Esophagus squamous epithelium (tissue), 5 donors: Measurements from ENCODE around the gene WASHC2A. TPM values are rescaled to one million over a fixed set of nuclear protein-coding genes. Genes with fewer than 3 reads are reported as not detected.
"Not testable (repeated sequence)": the region's sequence is repeated elsewhere in the genome, so short reads cannot be mapped to it uniquely, and the experiment has no call there.

ENCODE experiments used
- DNase-seq: peaks from one replicate; lab custom pipeline; 2025; lab: John Stamatoyannopoulos, UW
- H3K27ac ChIP-seq, 4 donors: fragments of 200-600 bp; sonication (generic); one replicate each; pipeline ENCODE4 v1.5.1; 2016 to 2019; ENCODE audit warnings: mild to moderate bottlenecking in 1 of 4
- H3K27me3 ChIP-seq, 4 donors: fragments of 200-600 bp; sonication (generic); 1 replicate in 3 of 4; 2 replicates in 1 of 4; pipeline versions ENCODE4 v1.5.1 to v1.6.0; 2017 to 2021; ENCODE audit warnings: antibody characterized with exemption in 1 of 4
- H3K36me3 ChIP-seq, 3 donors: fragments of 200-600 bp; sonication (generic); one replicate each; pipeline ENCODE4 v1.5.1; 2016 to 2019
- H3K4me1 ChIP-seq, 3 donors: fragments of 200-600 bp; sonication (generic); one replicate each; pipeline ENCODE4 v1.5.1; 2017 to 2019
- H3K4me3 ChIP-seq, 4 donors: fragments of 200-600 bp; sonication (generic); 1 replicate in 3 of 4; 2 replicates in 1 of 4; pipeline ENCODE4 v1.5.1; 2016 to 2019; ENCODE audit warnings: mild to moderate bottlenecking in 2 of 4, moderate library complexity in 1 of 4
- H3K9me3 ChIP-seq, 3 donors: fragments of 200-600 bp; sonication (generic); one replicate each; pipeline ENCODE4 v1.5.1; 2016 to 2019
- POLR2A ChIP-seq, 4 donors: fragments of 450-650 bp; IDR thresholded peaks; one replicate each; pipeline ENCODE4 v1.6.1; 2017; ENCODE audit warnings: antibody characterized with exemption in 4 of 4, mild to moderate bottlenecking in 4 of 4, moderate library complexity in 3 of 4
- WGBS, 2 donors: methylation state at CpG; one replicate each; pipeline ENCODE4 v1.1.5; 2018; 5-methylcytosine and 5-hydroxymethylcytosine counted together
- intact Hi-C: fragments of 100-400 bp; cut with DNase I; formaldehyde crosslinking; loops from one replicate; pipeline ENCODE4 v1.15.0; 2022
- total RNA-seq, 4 donors: library from RNA; depleted of rRNA; stranded (reverse); fragments of >200 nt; gene quantifications; one replicate each; pipeline ENCODE4 v1.1.0, GENCODE V29; 2016
- TF ChIP-seq, protein P1 (sequence below), 6 experiments: fragments of 450-650 bp in 4 of 6; fragments of 200-600 bp in 2 of 6; sonication (generic) in 2 of 6; IDR thresholded peaks; one replicate each; pipeline ENCODE4 v1.5.1; 2016 to 2019; ENCODE audit warnings: antibody characterized with exemption in 6 of 6, mild to moderate bottlenecking in 4 of 6, moderate library complexity in 4 of 6
- donor health status: DM: yes; HTN: yes; CAD: no.

The WASHC2A gene
- total RNA-seq, 4 donors from 2014 or later, result 19.7 to 30.9 (median 24.4) TPM

DNA sequence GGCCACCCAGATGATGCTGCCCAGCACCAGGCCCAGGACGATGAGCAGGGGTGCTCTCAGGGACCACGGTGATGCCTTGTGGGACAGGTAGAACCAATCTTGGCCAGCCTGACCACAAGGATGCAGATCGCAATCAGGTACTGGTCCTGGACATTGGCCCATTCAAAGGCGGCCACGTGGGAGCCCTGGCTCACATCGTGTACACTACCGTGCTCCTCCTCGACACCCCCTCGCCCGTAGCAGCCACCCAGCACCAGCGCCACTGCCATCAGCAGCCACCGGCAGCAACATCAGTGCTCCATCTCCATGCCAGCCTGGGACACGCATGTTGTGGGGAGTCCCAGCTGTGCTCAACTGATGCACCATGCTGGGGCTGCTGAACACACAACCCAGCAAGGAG, 40.6 kb upstream of the WASHC2A start:
- no peak overlapping the region for H3K27ac ChIP-seq
- WGBS, 2 donors, result 87 to 95% methylated on average over 6 to 12 of the region's 13 CpGs
- DNase-seq, result no peak
- intact Hi-C loops, result no loop called here
- TF ChIP-seq, protein P1, sequence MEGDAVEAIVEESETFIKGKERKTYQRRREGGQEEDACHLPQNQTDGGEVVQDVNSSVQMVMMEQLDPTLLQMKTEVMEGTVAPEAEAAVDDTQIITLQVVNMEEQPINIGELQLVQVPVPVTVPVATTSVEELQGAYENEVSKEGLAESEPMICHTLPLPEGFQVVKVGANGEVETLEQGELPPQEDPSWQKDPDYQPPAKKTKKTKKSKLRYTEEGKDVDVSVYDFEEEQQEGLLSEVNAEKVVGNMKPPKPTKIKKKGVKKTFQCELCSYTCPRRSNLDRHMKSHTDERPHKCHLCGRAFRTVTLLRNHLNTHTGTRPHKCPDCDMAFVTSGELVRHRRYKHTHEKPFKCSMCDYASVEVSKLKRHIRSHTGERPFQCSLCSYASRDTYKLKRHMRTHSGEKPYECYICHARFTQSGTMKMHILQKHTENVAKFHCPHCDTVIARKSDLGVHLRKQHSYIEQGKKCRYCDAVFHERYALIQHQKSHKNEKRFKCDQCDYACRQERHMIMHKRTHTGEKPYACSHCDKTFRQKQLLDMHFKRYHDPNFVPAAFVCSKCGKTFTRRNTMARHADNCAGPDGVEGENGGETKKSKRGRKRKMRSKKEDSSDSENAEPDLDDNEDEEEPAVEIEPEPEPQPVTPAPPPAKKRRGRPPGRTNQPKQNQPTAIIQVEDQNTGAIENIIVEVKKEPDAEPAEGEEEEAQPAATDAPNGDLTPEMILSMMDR (IDR thresholded peaks at IDR 0.05), result no peak
- TF ChIP-seq POLR2A (IDR thresholded peaks at IDR 0.05), result no peak
- H3K9me3 ChIP-seq, result no peaks in the 10 kb centered on the region
- H3K4me3 ChIP-seq, result no peak overlapping the region
- peaks cover 0 to 31% (median 0%) of the 10 kb centered on the region in 4 donors for H3K27me3 ChIP-seq
- H3K4me1 ChIP-seq, result no peaks in the 10 kb centered on the region
- no peaks in the 10 kb centered on the region for H3K36me3 ChIP-seq

DNA sequence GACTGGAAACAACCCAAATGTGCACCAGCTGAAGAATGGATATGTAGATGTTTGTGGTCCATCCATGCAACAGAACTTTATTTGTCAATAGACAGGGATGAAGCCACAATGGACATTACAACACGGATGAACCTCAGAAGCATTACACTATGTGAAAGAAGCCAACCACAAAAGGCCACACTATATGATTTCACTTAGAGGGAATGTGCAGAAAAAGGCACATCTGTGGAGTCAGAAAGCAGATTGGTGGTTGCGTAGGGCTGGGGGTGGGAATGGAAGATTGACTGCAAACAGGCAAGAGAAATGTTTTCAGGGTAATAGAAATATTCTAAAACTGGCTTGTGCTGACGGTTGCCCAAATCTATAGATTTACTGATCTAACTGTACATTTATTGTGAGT, 34.3 kb upstream of the WASHC2A start:
- Histone ChIP-seq H3K36me3 (no peaks in the 10 kb centered on the region), H3K4me1 (no peaks in the 10 kb centered on the region), H3K27ac (no peak overlapping the region), H3K9me3 (no peaks in the 10 kb centered on the region), H3K27me3 (no peaks in the 10 kb centered on the region), H3K4me3 (no peak overlapping the region)
- DNase-seq, result no peak
- intact Hi-C loops, result no loop called here
- WGBS, 2 donors, result 60 to 61% methylated on average over 3 of the region's 3 CpGs
- no peak for TF ChIP-seq POLR2A (IDR thresholded peaks at IDR 0.05)
- TF ChIP-seq, protein P1 (IDR thresholded peaks at IDR 0.05), result no peak

DNA sequence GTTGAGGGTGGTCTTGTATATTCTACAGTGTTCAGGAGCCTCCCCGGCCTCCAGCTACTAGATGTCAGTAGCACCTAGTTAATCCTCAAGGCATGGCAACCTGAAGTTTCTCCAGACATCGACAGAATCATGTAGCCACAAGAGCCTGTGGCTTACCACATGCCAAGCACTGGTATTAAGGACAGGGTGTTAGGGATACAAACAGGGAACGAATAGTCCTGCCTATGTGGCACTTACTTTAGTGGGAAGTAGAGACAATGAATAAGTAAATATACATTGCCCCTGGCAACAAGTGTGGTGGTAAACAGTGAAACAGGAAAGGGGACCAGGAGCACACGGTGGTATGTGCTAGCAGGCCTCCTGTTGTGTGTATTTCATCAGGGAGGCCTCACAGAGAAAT, 32.4 kb upstream of the WASHC2A start:
- H3K27ac ChIP-seq, H3K4me1 ChIP-seq, DNase-seq, intact Hi-C loops, H3K27me3 ChIP-seq, H3K9me3 ChIP-seq, H3K36me3 ChIP-seq, H3K4me3 ChIP-seq: not testable (repeated sequence)
- 13 to 36% methylated on average over 1 to 3 of the region's 4 CpGs for WGBS, 2 donors

DNA sequence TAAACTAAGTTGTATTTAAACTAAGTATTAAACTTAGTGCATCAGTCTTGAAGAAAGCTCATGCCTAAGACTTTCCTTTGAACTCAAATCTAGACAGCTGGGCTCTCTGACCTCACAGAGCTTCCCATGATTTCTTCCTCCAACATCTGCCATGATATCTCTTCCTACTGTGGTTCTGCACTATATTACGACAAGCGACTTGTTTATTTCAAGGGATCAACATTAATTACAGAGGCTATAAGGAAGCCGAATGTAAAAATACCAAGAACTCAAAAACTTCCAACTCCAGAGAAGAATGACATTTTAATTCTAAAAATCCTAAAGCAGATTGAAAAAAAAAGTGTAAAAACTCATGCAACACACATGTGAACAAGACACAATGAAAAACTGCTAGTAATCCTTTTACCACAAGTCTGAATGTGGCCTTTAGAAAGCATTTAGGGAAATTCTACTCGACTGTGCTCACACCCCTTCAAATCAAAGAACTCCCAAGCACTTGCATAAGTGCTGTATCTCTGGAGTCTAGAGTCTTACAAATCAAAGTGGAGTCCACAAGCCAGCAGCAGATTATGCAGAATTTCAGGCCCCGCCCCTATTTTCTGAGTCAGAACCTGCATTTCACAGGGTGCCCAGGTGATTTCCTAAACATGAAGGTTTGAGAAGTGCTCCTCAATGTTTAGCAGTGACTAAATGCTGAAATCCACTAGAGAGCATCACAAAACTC, 22.7 kb upstream of the WASHC2A start:
- DNase-seq, result no peak
- intact Hi-C loops, result no loop called here
- 51 to 57% methylated on average over 5 of the region's 5 CpGs for WGBS, 2 donors
- no peak overlapping the region for H3K27ac ChIP-seq
- no peaks in the 10 kb centered on the region for H3K27me3 ChIP-seq
- no peaks in the 10 kb centered on the region for H3K9me3 ChIP-seq
- TF ChIP-seq, protein P1 (IDR thresholded peaks at IDR 0.05), result no peak
- TF ChIP-seq POLR2A (IDR thresholded peaks at IDR 0.05), result no peak
- no peak overlapping the region for H3K4me3 ChIP-seq
- H3K4me1 ChIP-seq, result no peaks in the 10 kb centered on the region
- H3K36me3 ChIP-seq, result no peaks in the 10 kb centered on the region

DNA sequence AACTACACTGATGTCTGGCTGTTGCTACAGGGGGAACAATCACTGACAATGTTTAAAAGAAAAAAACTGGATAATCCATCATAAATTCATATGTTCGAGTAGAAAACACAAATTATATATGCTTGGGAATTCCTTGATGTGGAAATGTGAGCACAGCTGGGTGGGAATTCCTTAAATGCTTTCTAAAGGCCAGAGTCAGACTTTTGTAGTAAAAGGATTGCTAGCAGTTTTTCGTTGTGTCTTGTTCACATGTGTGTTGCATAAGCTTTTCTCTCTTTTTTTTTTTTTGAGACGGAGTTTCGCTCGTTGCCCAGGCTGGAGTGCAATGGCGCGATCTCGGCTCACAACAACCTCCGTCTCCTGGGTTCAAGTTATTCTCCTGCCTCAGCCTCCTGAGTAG, 21.3 kb upstream of the WASHC2A start:
- intact Hi-C loops, H3K9me3 ChIP-seq, DNase-seq, H3K4me3 ChIP-seq, H3K27me3 ChIP-seq, H3K27ac ChIP-seq, H3K4me1 ChIP-seq, H3K36me3 ChIP-seq: not testable (repeated sequence)
- WGBS, 2 donors, result 75 to 85% methylated on average over 9 of the region's 9 CpGs

DNA sequence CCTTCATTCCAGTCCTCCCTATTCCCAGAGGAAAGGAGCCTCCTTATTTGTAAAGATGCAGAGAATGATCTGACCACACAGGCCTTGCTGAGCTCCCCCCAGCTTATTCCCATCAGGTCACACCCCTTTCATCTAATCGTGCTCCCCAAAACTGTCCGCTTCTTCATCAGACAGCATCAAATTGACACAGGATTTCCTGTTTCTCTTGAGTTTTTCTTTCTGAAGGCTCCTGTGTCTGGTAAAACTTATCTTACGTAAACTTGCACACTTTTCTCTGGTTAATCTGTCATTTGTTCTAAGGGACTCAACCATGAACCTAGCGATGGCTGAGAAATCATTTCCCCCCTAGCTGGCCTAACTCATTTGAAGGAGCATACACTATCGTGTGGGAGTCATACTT, 20.2 kb upstream of the WASHC2A start:
- H3K4me3 ChIP-seq, DNase-seq, H3K27me3 ChIP-seq, H3K36me3 ChIP-seq, H3K27ac ChIP-seq, intact Hi-C loops, H3K9me3 ChIP-seq, H3K4me1 ChIP-seq: not testable (repeated sequence)
- 58 to 60% methylated on average over 5 of the region's 5 CpGs for WGBS, 2 donors

DNA sequence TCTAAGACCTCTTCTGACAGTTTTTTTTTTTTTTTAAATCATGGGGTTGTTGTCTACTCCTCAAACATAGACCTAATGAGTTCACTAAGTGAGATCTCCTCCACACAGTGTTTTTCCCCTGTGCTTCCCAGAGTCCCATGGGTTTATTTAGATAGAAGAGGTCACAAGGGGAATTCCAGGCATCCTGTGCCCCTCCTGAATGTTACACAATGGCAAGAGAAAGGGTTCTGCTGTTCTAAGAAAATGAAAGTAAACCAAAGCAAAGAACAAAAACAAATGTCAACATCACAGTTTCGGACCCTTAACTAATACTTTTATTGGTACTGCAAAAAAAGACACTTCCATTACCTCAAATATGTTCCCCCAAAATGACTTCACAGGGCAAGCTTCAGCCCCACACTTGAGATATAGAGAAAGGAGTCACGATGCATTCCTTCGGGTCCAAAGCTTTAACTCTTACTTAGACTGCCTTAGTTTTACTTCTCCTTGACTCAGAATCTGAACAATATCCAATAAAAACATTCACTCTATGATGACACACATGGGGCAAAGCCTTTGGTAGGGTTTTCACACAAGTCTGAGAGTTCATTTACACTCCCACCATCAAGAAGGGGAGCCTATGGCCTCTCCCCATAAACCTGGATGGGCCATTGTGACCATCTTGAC, 15.6 kb upstream of the WASHC2A start:
- H3K27ac ChIP-seq, result peak overlapping the region in 1 of 4 donors; percentile 34
- H3K36me3 ChIP-seq, H3K9me3 ChIP-seq, H3K27me3 ChIP-seq, H3K4me1 ChIP-seq, DNase-seq, intact Hi-C loops: not testable (repeated sequence)
- WGBS, 2 donors, result 42 to 77% methylated on average over 3 of the region's 3 CpGs
- H3K4me3 ChIP-seq, result peak overlapping the region in 1 of 4 donors; percentile 21

DNA sequence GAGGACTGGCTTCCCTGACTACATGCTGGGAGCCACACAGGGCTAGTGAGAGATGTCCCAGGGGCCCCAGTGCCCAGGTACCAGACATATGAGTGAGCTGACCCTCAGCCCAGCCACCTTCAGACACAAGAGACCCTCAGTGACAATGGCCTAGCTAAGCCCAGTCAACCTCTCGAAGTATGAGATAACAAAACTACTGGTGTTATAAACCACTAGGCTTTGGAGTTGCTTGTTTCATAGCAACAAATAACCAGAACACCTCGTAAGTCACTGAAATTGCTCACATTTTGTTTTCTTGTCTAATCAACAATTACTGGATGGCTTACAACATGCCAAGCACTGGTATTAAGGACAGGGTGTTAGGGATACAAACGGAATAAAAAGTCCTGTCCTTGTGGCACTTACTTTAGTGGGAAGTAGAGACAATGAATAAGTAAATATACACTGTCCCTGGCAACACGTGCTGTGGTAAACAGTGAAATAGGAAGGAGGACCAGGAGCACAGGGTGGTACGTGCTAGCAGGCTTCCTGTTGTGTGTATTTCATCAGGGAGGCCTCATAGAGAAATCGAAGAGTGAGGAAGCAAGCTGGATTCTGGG, 14.9 kb upstream of the WASHC2A start:
- H3K27ac ChIP-seq, DNase-seq, H3K27me3 ChIP-seq, intact Hi-C loops, H3K4me1 ChIP-seq, H3K36me3 ChIP-seq, H3K9me3 ChIP-seq, H3K4me3 ChIP-seq: not testable (repeated sequence)
- WGBS, 2 donors, result 61 to 71% methylated on average over 5 to 6 of the region's 6 CpGs

DNA sequence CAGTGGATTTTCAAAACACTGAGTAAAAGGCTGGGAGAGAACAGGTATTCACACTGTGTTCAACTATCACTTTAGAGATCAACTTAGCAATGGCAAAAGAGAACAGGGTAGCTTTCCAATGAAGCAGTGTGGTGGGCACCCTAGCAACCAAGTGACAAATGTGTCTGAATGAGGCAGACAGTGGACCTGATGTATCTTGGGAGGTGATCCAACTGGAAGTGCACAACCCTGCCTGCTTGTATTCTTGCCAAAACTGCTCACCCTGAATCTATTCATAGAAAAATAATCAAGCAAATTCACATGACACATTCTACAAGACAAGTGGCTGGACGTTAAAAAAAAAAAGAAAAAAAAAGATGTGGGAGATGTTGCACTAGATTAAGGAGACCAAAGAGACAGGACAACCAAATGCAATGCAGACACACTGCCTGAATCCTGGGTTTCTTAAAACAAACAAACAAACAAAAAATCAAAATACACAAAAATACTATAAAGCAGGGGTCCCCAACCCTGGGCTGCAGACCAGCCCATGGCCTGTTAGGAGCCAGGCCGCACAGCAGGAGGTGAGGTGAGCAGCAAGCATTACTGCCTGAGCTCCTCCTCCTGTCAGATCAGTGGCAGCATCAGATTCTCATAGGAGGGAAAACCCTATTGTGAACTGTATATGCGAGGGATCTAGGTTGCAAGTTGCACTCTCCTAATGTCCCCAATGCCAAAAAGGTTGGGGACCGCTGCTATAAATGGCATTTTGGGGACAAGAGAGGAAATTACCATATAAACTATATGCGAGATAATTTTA, 12.1 kb upstream of the WASHC2A start:
- intact Hi-C loops, H3K27ac ChIP-seq, DNase-seq, H3K27me3 ChIP-seq, H3K4me3 ChIP-seq, H3K9me3 ChIP-seq, H3K4me1 ChIP-seq, H3K36me3 ChIP-seq: not testable (repeated sequence)
- WGBS, 2 donors, result 72 to 75% methylated on average over 5 of the region's 5 CpGs
